Measurements from ENCODE around the gene ALPI. TPM values are rescaled to one million over a fixed set of nuclear protein-coding genes. Genes with fewer than 3 reads are reported as not detected.
"Not testable (repeated sequence)": the region's sequence is repeated elsewhere in the genome, so short reads cannot be mapped to it uniquely, and the experiment has no call there.

Gene ALPI
- total RNA-seq = not detected

GRCh38 chr2:232455426-232456255, at the start of gene ALPI:
Gene ALPI, plus strand, starts transcription at chr2:232456153. Its CDS starts 47 bp downstream, at chr2:232456200.
- no peak for DNase-seq

GRCh38 chr2:232406556-232407310, 49.2 kb upstream of the ALPI start, which contains the start of gene ALPG:
Gene ALPG, plus strand, starts transcription at chr2:232406844. Its CDS starts 51 bp downstream, at chr2:232406895.
- DNase-seq = no peak

GRCh38 chr2:232407428-232408150, 48.4 kb upstream of the ALPI start:
- DNase-seq = not testable (repeated sequence)

- DNase-seq = not testable (repeated sequence)
These were observed 47.7 kb upstream of the ALPI start for GRCh38 chr2:232408269-232408668.

- not testable (repeated sequence) for DNase-seq
These were observed 46.3 kb upstream of the ALPI start for GRCh38 chr2:232409617-232410016.

- no peak for DNase-seq
These were observed 45.6 kb upstream of the ALPI start for GRCh38 chr2:232410238-232410900.

- no peak for DNase-seq
These were observed 43.9 kb upstream of the ALPI start for GRCh38 chr2:232411901-232412629.

- no peak for DNase-seq
These were observed 43.0 kb upstream of the ALPI start for GRCh38 chr2:232412986-232413385.

GRCh38 chr2:232415138-232415690, 40.7 kb upstream of the ALPI start:
- DNase-seq = no peak

- DNase-seq = no peak
These were observed 40.0 kb upstream of the ALPI start for GRCh38 chr2:232415736-232416520.

- DNase-seq = no peak
These were observed 39.2 kb upstream of the ALPI start for GRCh38 chr2:232416521-232417470.

- DNase-seq = no peak
These were observed 38.5 kb upstream of the ALPI start for GRCh38 chr2:232417489-232417888.

- DNase-seq = no peak
These were observed 37.9 kb upstream of the ALPI start for GRCh38 chr2:232418056-232418455.

GRCh38 chr2:232418466-232419244, 37.3 kb upstream of the ALPI start:
- DNase-seq = no peak

- DNase-seq = no peak
These were observed 36.5 kb upstream of the ALPI start for GRCh38 chr2:232419245-232420072.

- no peak for DNase-seq
These were observed 35.9 kb upstream of the ALPI start for GRCh38 chr2:232420073-232420454.
